SK-N-SH treated with all-trans-retinoic acid at 6 μM for 48 hours (cell line): ENCODE data around the gene CPSF7.
A peak's percentile ranks its signal among the peaks of the same experiment; 100 is the strongest.

Experiments used
- ATAC-seq: fragments of 200-7000 bp; cut with Tn5 transposase; 3 replicates; pipeline ENCODE4 v1.9.1; 2020; ENCODE audit warnings: mild to moderate bottlenecking, moderate library complexity
- ARNTL ChIP-seq: fragments of 450-650 bp; formaldehyde crosslinking; IDR thresholded peaks from 2 replicates; pipeline ENCODE4 v1.5.0; 2020; ENCODE audit warnings: low read depth, mild to moderate bottlenecking, moderate library complexity, borderline replicate concordance
- BACH2 ChIP-seq: fragments of 250-450 bp; sonication (Bioruptor Pico); IDR thresholded peaks from 2 replicates; pipeline ENCODE4 v1.9.0; 2021; ENCODE audit warnings: mild to moderate bottlenecking, borderline replicate concordance
- CREB5 ChIP-seq: fragments of 250-450 bp; sonication (Bioruptor Pico); IDR thresholded peaks from 2 replicates; pipeline ENCODE4 v1.5.1; 2020; ENCODE audit warnings: low read depth, mild to moderate bottlenecking, moderate library complexity
- CSDC2 ChIP-seq: fragments of 250-450 bp; sonication (Bioruptor Pico); IDR thresholded peaks from 2 replicates; pipeline ENCODE4 v1.5.0; 2020; ENCODE audit warnings: mild to moderate bottlenecking, moderate library complexity
- CSRNP3 ChIP-seq: fragments of 250-450 bp; sonication (Bioruptor Pico); IDR thresholded peaks from 2 replicates; pipeline ENCODE4 v1.5.1; 2021; ENCODE audit warnings: mild to moderate bottlenecking, moderate library complexity
- ESRRG ChIP-seq: fragments of 250-450 bp; sonication (Bioruptor Pico); IDR thresholded peaks from 2 replicates; pipeline ENCODE4 v1.6.1; 2021; ENCODE audit warnings: mild to moderate bottlenecking
- GLIS3 ChIP-seq: fragments of 250-450 bp; sonication (Bioruptor Pico); IDR thresholded peaks from 2 replicates; pipeline ENCODE4 v1.5.0; 2020; ENCODE audit warnings: mild to moderate bottlenecking, moderate library complexity
- ISL1 ChIP-seq: fragments of 250-450 bp; sonication (Bioruptor Pico); IDR thresholded peaks from 2 replicates; pipeline ENCODE4 v2.1.2; 2022; ENCODE audit warnings: mild to moderate bottlenecking, moderate library complexity
- OSR1 ChIP-seq: fragments of 250-450 bp; sonication (Bioruptor Pico); IDR thresholded peaks from 2 replicates; pipeline ENCODE4 v1.8.0; 2022; ENCODE audit warnings: moderate library complexity, mild to moderate bottlenecking, inconsistent platforms
- PATZ1 ChIP-seq: fragments of 250-450 bp; sonication (Bioruptor Pico); IDR thresholded peaks from 2 replicates; pipeline ENCODE4 v1.8.0; 2020; ENCODE audit warnings: mild to moderate bottlenecking, moderate library complexity, borderline replicate concordance
- POU6F1 ChIP-seq: fragments of 250-450 bp; sonication (Bioruptor Pico); IDR thresholded peaks from 2 replicates; pipeline ENCODE4 v1.8.0; 2021; ENCODE audit warnings: low read depth, mild to moderate bottlenecking, moderate library complexity, borderline replicate concordance
- PPARA ChIP-seq: fragments of 250-450 bp; sonication (Bioruptor Pico); IDR thresholded peaks from 2 replicates; pipeline ENCODE4 v1.5.0; 2020; ENCODE audit warnings: mild to moderate bottlenecking, borderline replicate concordance
- RARB ChIP-seq: fragments of 250-450 bp; sonication (Bioruptor Pico); IDR thresholded peaks from 2 replicates; pipeline ENCODE4 v1.8.0; 2021; ENCODE audit warnings: mild to moderate bottlenecking, moderate library complexity
- SNAI2 ChIP-seq: fragments of 250-450 bp; sonication (Bioruptor Pico); IDR thresholded peaks from 2 replicates; pipeline ENCODE4 v1.5.0; 2020; ENCODE audit warnings: mild to moderate bottlenecking, moderate library complexity
- TCF4 ChIP-seq: fragments of 250-450 bp; sonication (Bioruptor Pico); IDR thresholded peaks from 2 replicates; pipeline ENCODE4 v1.8.0; 2021; ENCODE audit warnings: mild to moderate bottlenecking, moderate library complexity, borderline replicate concordance
- TOX ChIP-seq: fragments of 250-450 bp; sonication (Bioruptor Pico); IDR thresholded peaks from 2 replicates; pipeline ENCODE4 v1.8.0; 2021; ENCODE audit warnings: mild to moderate bottlenecking, moderate library complexity, borderline replicate concordance
- TSHZ2 ChIP-seq: fragments of 250-450 bp; sonication (Bioruptor Pico); IDR thresholded peaks from 2 replicates; pipeline ENCODE4 v1.5.0; 2020; ENCODE audit warnings: mild to moderate bottlenecking, moderate library complexity
- ZC3H10 ChIP-seq: fragments of 250-450 bp; sonication (Bioruptor Pico); IDR thresholded peaks from 2 replicates; pipeline ENCODE4 v1.5.1; 2021; ENCODE audit warnings: mild to moderate bottlenecking, moderate library complexity
- ZFP3 ChIP-seq: fragments of 250-450 bp; sonication (Bioruptor Pico); IDR thresholded peaks from 2 replicates; pipeline ENCODE4 v1.5.0; 2020; ENCODE audit warnings: mild to moderate bottlenecking, moderate library complexity
- ZFP30 ChIP-seq: fragments of 450-650 bp; formaldehyde crosslinking; IDR thresholded peaks from 2 replicates; pipeline ENCODE4 v1.5.0; 2022; ENCODE audit warnings: mild to moderate bottlenecking, moderate library complexity
- ZNF565 ChIP-seq: fragments of 450-650 bp; formaldehyde crosslinking; conservative IDR thresholded peaks from 2 replicates; pipeline ENCODE4 v1.5.0; 2020; ENCODE audit warnings: low read depth, mild to moderate bottlenecking, moderate library complexity
- ZNF70 ChIP-seq: fragments of 450-650 bp; formaldehyde crosslinking; IDR thresholded peaks from 2 replicates; pipeline ENCODE4 v1.5.0; 2020; ENCODE audit warnings: mild to moderate bottlenecking, moderate library complexity
- ZNF8 ChIP-seq: fragments of 450-650 bp; formaldehyde crosslinking; IDR thresholded peaks from 2 replicates; pipeline ENCODE4 v1.5.0; 2020; ENCODE audit warnings: mild to moderate bottlenecking, moderate library complexity

CPSF7 gene

GRCh38 chr11:61403658-61404057, 26.1 kb downstream of the CPSF7 start:
- no peak for ATAC-seq
- no peak for TF ChIP-seq ESRRG (CRISPR knock-in tag)
- TF ChIP-seq ZFP30 = no peak
- no peak for TF ChIP-seq ZFP3 (CRISPR knock-in tag)
- no peak for TF ChIP-seq RARB
- TF ChIP-seq GLIS3 (CRISPR knock-in tag) = no peak

- ATAC-seq = no peak
- no peak for TF ChIP-seq PPARA
- no peak for TF ChIP-seq GLIS3 (CRISPR knock-in tag)
- TF ChIP-seq ZNF8 (CRISPR knock-in tag) = no peak
- TF ChIP-seq BACH2 = no peak
- no peak for TF ChIP-seq TOX (CRISPR knock-in tag)
- no peak for TF ChIP-seq ZC3H10 (CRISPR knock-in tag)
- no peak for TF ChIP-seq SNAI2 (CRISPR knock-in tag)
- TF ChIP-seq OSR1 (CRISPR knock-in tag) = no peak
- TF ChIP-seq ZFP3 (CRISPR knock-in tag) = no peak
- no peak for TF ChIP-seq ZNF70 (CRISPR knock-in tag)
- TF ChIP-seq ZFP30 = no peak
- no peak for TF ChIP-seq TCF4 (CRISPR knock-in tag)
- no peak for TF ChIP-seq ZNF565 (CRISPR knock-in tag)
- TF ChIP-seq CSDC2 = no peak
- no peak for TF ChIP-seq ARNTL (CRISPR knock-in tag)
- no peak for TF ChIP-seq TSHZ2 (CRISPR knock-in tag)
Observed at GRCh38 chr11:61401573-61401972, 28.2 kb downstream of the CPSF7 start.

GRCh38 chr11:61401173-61401572, 28.6 kb downstream of the CPSF7 start:
- no peak for TF ChIP-seq CSRNP3 (CRISPR knock-in tag)
- no peak for TF ChIP-seq RARB
- TF ChIP-seq TSHZ2 (CRISPR knock-in tag) = no peak
- TF ChIP-seq TOX (CRISPR knock-in tag) = no peak
- TF ChIP-seq OSR1 (CRISPR knock-in tag) = no peak
- no peak for TF ChIP-seq CSDC2
- no peak for TF ChIP-seq PATZ1 (CRISPR knock-in tag)
- TF ChIP-seq PPARA = no peak
- no peak for TF ChIP-seq ZNF70 (CRISPR knock-in tag)
- no peak for TF ChIP-seq ZC3H10 (CRISPR knock-in tag)
- TF ChIP-seq ZNF565 (CRISPR knock-in tag) = no peak
- TF ChIP-seq TCF4 (CRISPR knock-in tag) = no peak
- no peak for TF ChIP-seq ESRRG (CRISPR knock-in tag)
- TF ChIP-seq ISL1 (CRISPR knock-in tag) = no peak
- TF ChIP-seq POU6F1 = no peak
- TF ChIP-seq CREB5 = no peak
- TF ChIP-seq, all 23 proteins: peak for 0
- ATAC-seq = peak; percentile 29
